Activated CD8-positive, alpha-beta T cell treated with anti-CD3 and anti-CD28 coated beads for 36 hours (primary cell): Measurements from ENCODE around the gene MRPL32. TPM values are rescaled to one million over a fixed set of nuclear protein-coding genes. Genes with fewer than 3 reads are reported as not detected.

Experiments
- ATAC-seq: fragments of 200-7000 bp; cut with Tn5 transposase; one replicate; pipeline ENCODE4 v1.10.0; 2021; ENCODE audit warnings: mild to moderate bottlenecking, moderate library complexity
- CTCF ChIA-PET: fragments of 350-600 bp; sonication (Branson Sonifier 250); formaldehyde crosslinking; loops from one replicate; lab custom pipeline; 2021; ENCODE audit warnings: antibody characterized with exemption; lab: Charles Lee
- POLR2A ChIA-PET: fragments of 350-600 bp; sonication (Branson Sonifier 250); formaldehyde crosslinking; loops from one replicate; lab custom pipeline; 2021; ENCODE audit warnings: antibody characterized with exemption; lab: Charles Lee
- DNase-seq: peaks from one replicate; pipeline ENCODE4 v3.0.0-alpha.2; 2020
- H3K27ac Mint-ChIP-seq: one replicate; pipeline ENCODE4 v1.8.0; 2021; ENCODE audit warnings: mild to moderate bottlenecking, mixed read lengths
- H3K27me3 Mint-ChIP-seq: one replicate; pipeline ENCODE4 v1.8.0; 2021; ENCODE audit warnings: mixed read lengths
- H3K36me3 Mint-ChIP-seq: one replicate; pipeline ENCODE4 v1.8.0; 2021; ENCODE audit warnings: low read depth, mixed read lengths
- H3K4me1 Mint-ChIP-seq: one replicate; pipeline ENCODE4 v1.8.0; 2021; ENCODE audit warnings: low read depth, mixed read lengths
- H3K4me3 Mint-ChIP-seq: one replicate; pipeline ENCODE4 v1.8.0; 2021; ENCODE audit warnings: mild to moderate bottlenecking, moderate library complexity, mixed read lengths
- H3K9me3 Mint-ChIP-seq: one replicate; pipeline ENCODE4 v1.8.0; 2021; ENCODE audit warnings: mixed read lengths
- CTCF ChIP-seq: fragments of 200-600 bp; IDR thresholded peaks from one replicate; pipeline ENCODE4 v1.8.0; 2022; ENCODE audit warnings: antibody characterized with exemption, mild to moderate bottlenecking
- intact Hi-C: fragments of 100-400 bp; cut with micrococcal nuclease; formaldehyde crosslinking; loops from one replicate; pipeline ENCODE4 v1.10.0; 2022
- total RNA-seq, 2 experiments: library from RNA; stranded (reverse); gene quantifications; one replicate each; pipeline ENCODE4 v1.2.3, GENCODE V29; 2021

MRPL32 gene
- total RNA-seq, 2 experiments from 2014 or later: 66.9 to 68.5 TPM

GRCh38 chr7:42947521-42947920 is 15.3 kb downstream of the MRPL32 start:
- POLR2A ChIA-PET: interaction anchor here (1.5 kb wide), 1 partner anchor 15 kb away, joined by 4 read pairs; the partner anchor contains the start of gene MRPL32
- CTCF ChIA-PET: interaction anchor here (0.9 kb wide), 1 partner anchor 71 kb away, joined by 3 read pairs; no protein-coding TSS in a partner anchor
- no peaks in the 10 kb centered on the region for H3K36me3 Mint-ChIP-seq

GRCh38 chr7:42950417-42950816 is 18.2 kb downstream of the MRPL32 start:
- no peaks in the 10 kb centered on the region for H3K27me3 Mint-ChIP-seq
- ChIA-PET POLR2A (no interaction called here), CTCF (interaction anchor here (1.6 kb wide), 1 partner anchor 9 kb away, joined by 7 read pairs; no protein-coding TSS in a partner anchor)
- H3K4me3 Mint-ChIP-seq: no peak overlapping the region
- peaks cover 10% of the 10 kb centered on the region for H3K4me1 Mint-ChIP-seq
- peaks cover 3% of the 10 kb centered on the region for H3K9me3 Mint-ChIP-seq
- TF ChIP-seq CTCF: no peak
- ATAC-seq (no peak), DNase-seq (no peak)
- H3K36me3 Mint-ChIP-seq: no peaks in the 10 kb centered on the region
- intact Hi-C loops: no loop called here
- H3K27ac Mint-ChIP-seq: no peak overlapping the region

More at GRCh38 chr7:42947521-42947920, 15.3 kb downstream of the MRPL32 start:
- intact Hi-C loops: loop anchor here (10.0 kb wide), 1 partner anchor 167 kb away; the partner anchor contains the start of gene HECW1
- H3K4me3 Mint-ChIP-seq: no peak overlapping the region
- DNase-seq (no peak), ATAC-seq (no peak)
- no peaks in the 10 kb centered on the region for H3K9me3 Mint-ChIP-seq
- H3K27ac Mint-ChIP-seq: no peak overlapping the region
- TF ChIP-seq CTCF: no peak
- H3K4me1 Mint-ChIP-seq: peaks cover 10% of the 10 kb centered on the region
- no peaks in the 10 kb centered on the region for H3K27me3 Mint-ChIP-seq

- intact Hi-C loops: no loop called here
- POLR2A ChIA-PET: no interaction called here
- ATAC-seq (no peak), DNase-seq (no peak)
- Mint-ChIP-seq H3K4me3 (no peak overlapping the region), H3K4me1 (no peaks in the 10 kb centered on the region), H3K27ac (no peak overlapping the region), H3K9me3 (peaks cover 8% of the 10 kb centered on the region), H3K27me3 (no peaks in the 10 kb centered on the region), H3K36me3 (peaks cover 2% of the 10 kb centered on the region)
- no peak for TF ChIP-seq CTCF
- CTCF ChIA-PET: interaction anchor here (3.0 kb wide), 1 partner anchor 11 kb away, joined by 15 read pairs; no protein-coding TSS in a partner anchor
These were observed 20.2 kb downstream of the MRPL32 start for GRCh38 chr7:42952328-42952727.

- Mint-ChIP-seq H3K27me3 (no peaks in the 10 kb centered on the region), H3K27ac (no peak overlapping the region), H3K36me3 (peaks cover 2% of the 10 kb centered on the region), H3K9me3 (peaks cover 8% of the 10 kb centered on the region), H3K4me1 (no peaks in the 10 kb centered on the region), H3K4me3 (no peak overlapping the region)
- DNase-seq (no peak), ATAC-seq (no peak)
- no peak for TF ChIP-seq CTCF
- POLR2A ChIA-PET: no interaction called here
- CTCF ChIA-PET: interaction anchor here (3.0 kb wide), 1 partner anchor 12 kb away, joined by 15 read pairs; no protein-coding TSS in a partner anchor
- intact Hi-C loops: no loop called here
These were observed 21.8 kb downstream of the MRPL32 start for GRCh38 chr7:42953994-42954393.

- H3K36me3 Mint-ChIP-seq: peaks cover 2% of the 10 kb centered on the region
These were observed 23.9 kb downstream of the MRPL32 start for GRCh38 chr7:42956062-42956461.

More at GRCh38 chr7:42956062-42956461, 23.9 kb downstream of the MRPL32 start:
- peaks cover 2% of the 10 kb centered on the region for H3K4me1 Mint-ChIP-seq
- H3K9me3 Mint-ChIP-seq: peaks cover 9% of the 10 kb centered on the region
- POLR2A ChIA-PET: no interaction called here
- DNase-seq: no peak
- no peak overlapping the region for H3K4me3 Mint-ChIP-seq
- ATAC-seq: no peak
- H3K27me3 Mint-ChIP-seq: peaks cover 9% of the 10 kb centered on the region
- no peak overlapping the region for H3K27ac Mint-ChIP-seq
- TF ChIP-seq CTCF: no peak
- CTCF ChIA-PET: no interaction called here
- intact Hi-C loops: no loop called here
